HG03575 (cell line): Measurements from ENCODE around the gene TSHZ1.
"Not testable (repeated sequence)": the region's sequence is repeated elsewhere in the genome, so short reads cannot be mapped to it uniquely, and the experiment has no call there.

Experiments
- ATAC-seq: cut with Tn5 transposase; IDR thresholded peaks from one replicate; pipeline ENCODE4 v1.9.1; 2021; ENCODE audit not compliant: unreplicated experiment, insufficient number of reproducible peaks, low FRiP score; ENCODE audit errors: extremely low read depth

Gene TSHZ1

GRCh38 chr18:75323821-75324585, 113.4 kb downstream of the TSHZ1 start:
- no peak for ATAC-seq

GRCh38 chr18:75324686-75325257, 114.2 kb downstream of the TSHZ1 start:
- no peak for ATAC-seq

- not testable (repeated sequence) for ATAC-seq
These were observed 119.2 kb downstream of the TSHZ1 start for GRCh38 chr18:75329753-75330152.

GRCh38 chr18:75330308-75330707, 119.7 kb downstream of the TSHZ1 start:
- ATAC-seq: no peak

GRCh38 chr18:75334869-75335268, 124.3 kb downstream of the TSHZ1 start:
- ATAC-seq: no peak

GRCh38 chr18:75335511-75335910, 124.9 kb downstream of the TSHZ1 start:
- ATAC-seq: no peak

- ATAC-seq: no peak
These were observed 126.2 kb downstream of the TSHZ1 start for GRCh38 chr18:75336767-75337166.

- ATAC-seq: no peak
These were observed 126.8 kb downstream of the TSHZ1 start for GRCh38 chr18:75337348-75337747.

GRCh38 chr18:75338631-75339030, 128.0 kb downstream of the TSHZ1 start:
- no peak for ATAC-seq
